SK-N-SH treated with all-trans-retinoic acid at 6 μM for 48 hours (cell line): ENCODE results near the gene MRPL12.

Source experiments
- BACH2 ChIP-seq: fragments of 250-450 bp; sonication (Bioruptor Pico); IDR thresholded peaks from 2 replicates; pipeline ENCODE4 v1.9.0; 2021; ENCODE audit warnings: mild to moderate bottlenecking, borderline replicate concordance
- ESRRG ChIP-seq: fragments of 250-450 bp; sonication (Bioruptor Pico); IDR thresholded peaks from 2 replicates; pipeline ENCODE4 v1.6.1; 2021; ENCODE audit warnings: mild to moderate bottlenecking
- ISL1 ChIP-seq: fragments of 250-450 bp; sonication (Bioruptor Pico); IDR thresholded peaks from 2 replicates; pipeline ENCODE4 v2.1.2; 2022; ENCODE audit warnings: mild to moderate bottlenecking, moderate library complexity
- PPARA ChIP-seq: fragments of 250-450 bp; sonication (Bioruptor Pico); IDR thresholded peaks from 2 replicates; pipeline ENCODE4 v1.5.0; 2020; ENCODE audit warnings: mild to moderate bottlenecking, borderline replicate concordance
- RARB ChIP-seq: fragments of 250-450 bp; sonication (Bioruptor Pico); IDR thresholded peaks from 2 replicates; pipeline ENCODE4 v1.8.0; 2021; ENCODE audit warnings: mild to moderate bottlenecking, moderate library complexity
- TOX ChIP-seq: fragments of 250-450 bp; sonication (Bioruptor Pico); IDR thresholded peaks from 2 replicates; pipeline ENCODE4 v1.8.0; 2021; ENCODE audit warnings: mild to moderate bottlenecking, moderate library complexity, borderline replicate concordance
- ZFP3 ChIP-seq: fragments of 250-450 bp; sonication (Bioruptor Pico); IDR thresholded peaks from 2 replicates; pipeline ENCODE4 v1.5.0; 2020; ENCODE audit warnings: mild to moderate bottlenecking, moderate library complexity
- ZFP30 ChIP-seq: fragments of 450-650 bp; formaldehyde crosslinking; IDR thresholded peaks from 2 replicates; pipeline ENCODE4 v1.5.0; 2022; ENCODE audit warnings: mild to moderate bottlenecking, moderate library complexity
- TF ChIP-seq, protein P1 (sequence below): fragments of 250-450 bp; sonication (Bioruptor Pico); IDR thresholded peaks from 2 replicates; pipeline ENCODE4 v1.8.0; 2020; ENCODE audit warnings: mild to moderate bottlenecking, moderate library complexity, borderline replicate concordance

DNA sequence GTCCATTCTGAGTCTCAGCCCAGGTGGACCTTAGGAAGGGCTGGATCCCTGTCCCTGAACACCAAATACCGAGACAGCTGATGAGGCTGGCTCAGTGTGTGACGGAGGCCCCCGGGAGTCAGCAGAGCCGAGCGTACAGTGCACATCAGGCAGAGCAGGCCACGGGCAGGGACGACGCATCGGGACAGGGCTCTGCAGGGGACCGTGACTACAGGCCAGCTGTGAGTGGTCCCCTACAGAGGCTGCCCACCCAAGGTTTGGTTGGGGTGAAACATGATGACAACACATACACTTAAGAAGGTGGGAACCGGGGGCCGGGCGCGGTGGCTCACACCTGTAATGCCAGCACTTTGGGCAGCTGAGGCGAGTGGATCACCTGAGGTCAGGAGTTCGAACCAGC lies 30.2 kb upstream of the MRPL12 start:
- TF ChIP-seq ISL1 (CRISPR knock-in tag) (no peak), TOX (no peak), ZFP3 (CRISPR knock-in tag) (no peak), ZFP30 (no peak), BACH2 (CRISPR knock-in tag) (no peak), RARB (CRISPR knock-in tag) (no peak), ESRRG (CRISPR knock-in tag) (no peak), PPARA (CRISPR knock-in tag) (no peak)
- TF ChIP-seq, protein P1, sequence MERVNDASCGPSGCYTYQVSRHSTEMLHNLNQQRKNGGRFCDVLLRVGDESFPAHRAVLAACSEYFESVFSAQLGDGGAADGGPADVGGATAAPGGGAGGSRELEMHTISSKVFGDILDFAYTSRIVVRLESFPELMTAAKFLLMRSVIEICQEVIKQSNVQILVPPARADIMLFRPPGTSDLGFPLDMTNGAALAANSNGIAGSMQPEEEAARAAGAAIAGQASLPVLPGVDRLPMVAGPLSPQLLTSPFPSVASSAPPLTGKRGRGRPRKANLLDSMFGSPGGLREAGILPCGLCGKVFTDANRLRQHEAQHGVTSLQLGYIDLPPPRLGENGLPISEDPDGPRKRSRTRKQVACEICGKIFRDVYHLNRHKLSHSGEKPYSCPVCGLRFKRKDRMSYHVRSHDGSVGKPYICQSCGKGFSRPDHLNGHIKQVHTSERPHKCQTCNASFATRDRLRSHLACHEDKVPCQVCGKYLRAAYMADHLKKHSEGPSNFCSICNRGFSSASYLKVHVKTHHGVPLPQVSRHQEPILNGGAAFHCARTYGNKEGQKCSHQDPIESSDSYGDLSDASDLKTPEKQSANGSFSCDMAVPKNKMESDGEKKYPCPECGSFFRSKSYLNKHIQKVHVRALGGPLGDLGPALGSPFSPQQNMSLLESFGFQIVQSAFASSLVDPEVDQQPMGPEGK (CRISPR knock-in tag), result no peak
